Adrenal gland (tissue), 12 donors: ENCODE data around the gene MTMR12. TPM values are rescaled to one million over a fixed set of nuclear protein-coding genes. Genes with fewer than 3 reads are reported as not detected.

Experiments used
- DNase-seq, 7 donors: peaks; one replicate each; pipeline ENCODE4 v3.0.0-alpha.2; 2019 to 2020
- H3K27ac ChIP-seq, 5 donors: fragments of 200-600 bp; sonication (generic) in 4 of 5; 1 replicate in 3 of 5; 2 replicates in 2 of 5; pipeline versions ENCODE4 v1.5.1 to v1.8.0; 2016 to 2020; ENCODE audit warnings: mild to moderate bottlenecking in 1 of 5
- H3K27me3 ChIP-seq: fragments of 200-600 bp; 2 replicates; pipeline ENCODE4 v1.8.0; 2021
- H3K36me3 ChIP-seq, 2 donors: fragments of 200-600 bp; replicated peaks in 1 of 2; 1 replicate in 1 of 2; 2 replicates in 1 of 2; pipeline versions ENCODE4 v1.5.1 to v1.8.0; 2018 to 2022
- H3K4me1 ChIP-seq, 2 donors: fragments of 200-600 bp; replicated peaks in 1 of 2; 1 replicate in 1 of 2; 2 replicates in 1 of 2; pipeline versions ENCODE4 v1.5.1 to v1.8.0; 2018 to 2021
- H3K4me3 ChIP-seq, 4 donors: fragments of 200-600 bp; sonication (generic) in 3 of 4; one replicate each; pipeline ENCODE4 v1.5.1; 2016 to 2018
- H3K9me3 ChIP-seq, 3 donors: fragments of 200-600 bp; sonication (generic) in 1 of 3; replicated peaks in 1 of 3; 1 replicate in 2 of 3; 2 replicates in 1 of 3; pipeline versions ENCODE4 v1.5.1 to v1.8.0; 2016 to 2021
- CTCF ChIP-seq, 6 experiments: fragments of 450-650 bp in 4 of 6; fragments of 200-600 bp in 2 of 6; sonication (generic) in 1 of 6; IDR thresholded peaks; 1 replicate in 5 of 6; 2 replicates in 1 of 6; pipeline versions ENCODE4 v1.5.1 to v1.8.0; 2016 to 2021; ENCODE audit warnings: antibody characterized with exemption in 6 of 6, mild to moderate bottlenecking in 2 of 6, moderate library complexity in 1 of 6
- POLR2A ChIP-seq, 2 donors: fragments of 450-650 bp; IDR thresholded peaks; one replicate each; pipeline ENCODE4 v1.6.1; 2017; ENCODE audit warnings: antibody characterized with exemption in 2 of 2, mild to moderate bottlenecking in 2 of 2, moderate library complexity in 1 of 2
- WGBS, 4 donors: extraction: QIAGEN DNeasy Blood & Tissue Kit in 2 of 4; methylation state at CpG; one replicate each; pipeline versions ENCODE4 v1.1.5 to v1.1.7; 2013 to 2017; 5-methylcytosine and 5-hydroxymethylcytosine counted together
- intact Hi-C, 2 donors: fragments of 100-400 bp; cut with DNase I; formaldehyde crosslinking; loops; one replicate each; pipeline versions ENCODE4 v1.14.1 to v1.15.0; 2022 to 2023
- polyA plus RNA-seq, 3 donors: library from polyadenylated mRNA; stranded (reverse); fragments of 200-250 nt in 2 of 3; fragments of 350-450 nt in 1 of 3; fragmentation: Illumina TruSeq in 1 of 3; extraction: RNeasy Lipid Tissue Mini Kit (QIAGEN cat#74804) in 1 of 3; gene quantifications; one replicate each; pipeline ENCODE4 v1.2.3, GENCODE V29; 2013 to 2014
- total RNA-seq, 9 donors: library from RNA; depleted of rRNA in 4 of 9; stranded (reverse); fragments of >200 nt in 4 of 9; fragments of 120-200 nt in 1 of 9; fragmentation: NEBNext Ultra II Directional in 1 of 9; extraction: Animal tissue kit (Norgen Biotek cat#: 25700) in 1 of 9; gene quantifications; one replicate each; pipeline versions ENCODE4 v1.1.0 to v1.2.4, GENCODE V29; 2013 to 2023
- donor health status: healthy with polysubstance abuse.
- donor health status: Bipolar disorder and iron deficiency.
- donor health status: DM: yes; HTN: yes; CAD: no.
- donor health status: DM: no; HTN: no; CAD: no.
- donor health status: DM: no; HTN: no; CAD: no.
- donor health status: DM: yes; HTN: yes; CAD: no.

MTMR12 gene
- total and polyA plus RNA-seq, 12 donors: 4.5 to 30.7 (median 22.9) TPM

- TF ChIP-seq CTCF (IDR thresholded peaks at IDR 0.05): no peak
- TF ChIP-seq POLR2A (IDR thresholded peaks at IDR 0.05): no peak
- Histone ChIP-seq H3K4me3 (no peak overlapping the region), H3K27me3 (no peaks in the 10 kb centered on the region), H3K4me1 (peaks cover 18 to 31% of the 10 kb centered on the region in 2 donors), H3K36me3 (peaks cover 0 to 17% of the 10 kb centered on the region in 2 donors), H3K27ac (no peak overlapping the region), H3K9me3 (no peaks in the 10 kb centered on the region)
- DNase-seq: no peak
- intact Hi-C loops: no loop called here
- 94 to 98% (median 96%) methylated on average over 14 of the region's 14 CpGs for WGBS, 4 donors
Observed at GRCh38 chr5:32229586-32229985, 83.2 kb downstream of the MTMR12 start.

GRCh38 chr5:32228816-32229215, 83.9 kb downstream of the MTMR12 start:
- H3K36me3 ChIP-seq: peaks cover 0 to 10% of the 10 kb centered on the region in 2 donors
- TF ChIP-seq POLR2A (IDR thresholded peaks at IDR 0.05): no peak
- TF ChIP-seq CTCF (IDR thresholded peaks at IDR 0.05): no peak
- 94 to 97% (median 96%) methylated on average over 12 of the region's 12 CpGs for WGBS, 4 donors
- H3K9me3 ChIP-seq: no peaks in the 10 kb centered on the region
- peaks cover 14 to 29% of the 10 kb centered on the region in 2 donors for H3K4me1 ChIP-seq
- H3K4me3 ChIP-seq: no peak overlapping the region
- intact Hi-C loops: no loop called here
- no peaks in the 10 kb centered on the region for H3K27me3 ChIP-seq
- no peak for DNase-seq
- no peak overlapping the region for H3K27ac ChIP-seq

GRCh38 chr5:32225445-32225844, 87.3 kb downstream of the MTMR12 start:
- intact Hi-C loops: no loop called here
- WGBS, 4 donors: 65 to 72% (median 67%) methylated on average over 5 of the region's 5 CpGs
- TF ChIP-seq CTCF (IDR thresholded peaks at IDR 0.05): no peak
- no peak for TF ChIP-seq POLR2A (IDR thresholded peaks at IDR 0.05)
- Histone ChIP-seq H3K4me1 (peaks cover 0 to 6% of the 10 kb centered on the region in 2 donors), H3K9me3 (no peaks in the 10 kb centered on the region), H3K36me3 (peaks cover 0 to 9% of the 10 kb centered on the region in 2 donors), H3K4me3 (no peak overlapping the region), H3K27me3 (no peaks in the 10 kb centered on the region), H3K27ac (no peak overlapping the region)
- no peak for DNase-seq

GRCh38 chr5:32223972-32224609, 88.6 kb downstream of the MTMR12 start:
- no peak overlapping the region for H3K27ac ChIP-seq
- H3K4me3 ChIP-seq: no peak overlapping the region
- H3K27me3 ChIP-seq: no peaks in the 10 kb centered on the region
- intact Hi-C loops: no loop called here
- WGBS, 4 donors: 45 to 71% (median 52%) methylated on average over 1 of the region's 1 CpG
- H3K4me1 ChIP-seq: peaks cover 0 to 6% of the 10 kb centered on the region in 2 donors
- DNase-seq: peak in 4 of 7 donors; percentile 21 to 54 (median 34)
- no peaks in the 10 kb centered on the region for H3K36me3 ChIP-seq
- TF ChIP-seq POLR2A (IDR thresholded peaks at IDR 0.05): no peak
- TF ChIP-seq CTCF (IDR thresholded peaks at IDR 0.05): no peak
- no peaks in the 10 kb centered on the region for H3K9me3 ChIP-seq
